ENCODE data around the gene POMC.

The POMC gene

DNA sequence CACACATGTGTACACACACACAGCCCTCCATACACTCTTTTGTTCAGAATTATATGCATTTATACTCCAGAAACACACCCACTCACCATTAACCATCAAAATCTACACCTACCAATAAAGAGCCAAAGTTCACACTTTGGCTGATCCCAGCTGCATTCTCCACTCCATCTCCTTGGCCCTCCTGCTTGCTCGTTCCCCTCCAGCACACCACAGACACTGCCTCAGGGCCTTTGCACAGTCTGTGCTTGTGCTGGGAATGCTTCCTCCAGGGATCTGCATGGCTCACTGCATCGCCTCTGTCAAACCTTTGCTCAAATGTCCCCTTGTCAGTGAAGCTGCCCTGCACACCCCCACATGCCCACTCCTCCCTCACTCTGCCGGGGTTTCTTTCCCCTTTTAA is 46.0 kb downstream of the POMC start:
- Mint-ChIP-seq H3K27me3 (ENCODE audit: low read depth, poor library complexity) (peaks cover 4% of the 10 kb centered on the region), H3K4me3 (no peak overlapping the region), H3K9me3 (no peaks in the 10 kb centered on the region), H3K4me1 (peaks cover 6% of the 10 kb centered on the region), H3K36me3 (ENCODE audit: low read depth) (peaks cover 27% of the 10 kb centered on the region), H3K27ac (no peak overlapping the region)
- TF ChIP-seq, protein P1, sequence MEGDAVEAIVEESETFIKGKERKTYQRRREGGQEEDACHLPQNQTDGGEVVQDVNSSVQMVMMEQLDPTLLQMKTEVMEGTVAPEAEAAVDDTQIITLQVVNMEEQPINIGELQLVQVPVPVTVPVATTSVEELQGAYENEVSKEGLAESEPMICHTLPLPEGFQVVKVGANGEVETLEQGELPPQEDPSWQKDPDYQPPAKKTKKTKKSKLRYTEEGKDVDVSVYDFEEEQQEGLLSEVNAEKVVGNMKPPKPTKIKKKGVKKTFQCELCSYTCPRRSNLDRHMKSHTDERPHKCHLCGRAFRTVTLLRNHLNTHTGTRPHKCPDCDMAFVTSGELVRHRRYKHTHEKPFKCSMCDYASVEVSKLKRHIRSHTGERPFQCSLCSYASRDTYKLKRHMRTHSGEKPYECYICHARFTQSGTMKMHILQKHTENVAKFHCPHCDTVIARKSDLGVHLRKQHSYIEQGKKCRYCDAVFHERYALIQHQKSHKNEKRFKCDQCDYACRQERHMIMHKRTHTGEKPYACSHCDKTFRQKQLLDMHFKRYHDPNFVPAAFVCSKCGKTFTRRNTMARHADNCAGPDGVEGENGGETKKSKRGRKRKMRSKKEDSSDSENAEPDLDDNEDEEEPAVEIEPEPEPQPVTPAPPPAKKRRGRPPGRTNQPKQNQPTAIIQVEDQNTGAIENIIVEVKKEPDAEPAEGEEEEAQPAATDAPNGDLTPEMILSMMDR (IDR thresholded peaks at IDR 0.05), result no peak
- DNase-seq, result no peak

DNA sequence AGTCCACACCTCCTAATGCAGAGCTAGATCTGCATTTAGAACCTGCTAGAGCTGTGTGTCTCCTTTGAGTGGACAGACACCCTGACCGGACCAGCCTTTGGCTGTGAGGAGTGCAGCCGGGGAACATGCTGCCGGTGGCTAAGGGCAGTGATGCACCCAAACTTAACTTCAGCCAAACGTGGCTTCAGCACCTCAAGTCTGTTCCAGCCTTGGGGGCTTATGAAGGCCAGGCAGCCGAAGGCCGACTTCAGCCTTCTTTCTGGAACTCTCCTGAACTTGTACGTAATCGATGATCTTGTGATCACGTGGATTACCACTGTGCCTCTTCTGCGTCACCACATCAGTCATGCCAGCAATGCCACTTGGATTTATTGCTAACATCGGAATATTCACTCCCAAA is 49.1 kb downstream of the POMC start:
- no peak for DNase-seq
- no peak overlapping the region for H3K27ac Mint-ChIP-seq
- TF ChIP-seq, protein P1 (IDR thresholded peaks at IDR 0.05), result no peak
- no peaks in the 10 kb centered on the region for H3K9me3 Mint-ChIP-seq
- H3K4me1 Mint-ChIP-seq, result peaks cover 6% of the 10 kb centered on the region
- H3K36me3 Mint-ChIP-seq (ENCODE audit: low read depth), result peaks cover 22% of the 10 kb centered on the region
- H3K27me3 Mint-ChIP-seq (ENCODE audit: low read depth, poor library complexity), result no peaks in the 10 kb centered on the region
- H3K4me3 Mint-ChIP-seq, result no peak overlapping the region

DNA sequence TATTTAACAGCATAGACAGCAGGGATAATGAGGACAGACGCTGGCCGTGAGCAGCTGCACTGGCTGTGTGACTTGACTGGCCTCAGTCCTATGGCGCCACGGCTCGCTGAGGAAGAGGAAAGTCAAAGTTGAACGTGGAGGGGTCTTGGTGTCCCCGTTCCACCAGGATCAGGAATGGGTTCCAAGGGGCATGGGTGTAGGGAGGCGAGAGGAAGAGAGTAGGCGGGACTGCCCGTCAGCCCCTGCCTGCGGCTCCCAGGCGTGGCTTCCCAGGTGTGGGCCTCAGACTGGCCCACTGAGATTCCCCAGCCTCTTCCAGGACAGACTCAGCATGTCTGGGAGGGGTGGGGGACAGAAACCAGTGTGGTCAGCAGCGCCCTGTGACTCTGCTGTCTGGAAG is 51.4 kb downstream of the POMC start:
- H3K27me3 Mint-ChIP-seq (ENCODE audit: low read depth, poor library complexity), result no peaks in the 10 kb centered on the region
- no peak for DNase-seq
- TF ChIP-seq, protein P1 (IDR thresholded peaks at IDR 0.05), result no peak
- peaks cover 3% of the 10 kb centered on the region for H3K4me1 Mint-ChIP-seq
- no peaks in the 10 kb centered on the region for H3K9me3 Mint-ChIP-seq
- peaks cover 11% of the 10 kb centered on the region for H3K36me3 Mint-ChIP-seq (ENCODE audit: low read depth)
- H3K27ac Mint-ChIP-seq, result no peak overlapping the region
- no peak overlapping the region for H3K4me3 Mint-ChIP-seq

DNA sequence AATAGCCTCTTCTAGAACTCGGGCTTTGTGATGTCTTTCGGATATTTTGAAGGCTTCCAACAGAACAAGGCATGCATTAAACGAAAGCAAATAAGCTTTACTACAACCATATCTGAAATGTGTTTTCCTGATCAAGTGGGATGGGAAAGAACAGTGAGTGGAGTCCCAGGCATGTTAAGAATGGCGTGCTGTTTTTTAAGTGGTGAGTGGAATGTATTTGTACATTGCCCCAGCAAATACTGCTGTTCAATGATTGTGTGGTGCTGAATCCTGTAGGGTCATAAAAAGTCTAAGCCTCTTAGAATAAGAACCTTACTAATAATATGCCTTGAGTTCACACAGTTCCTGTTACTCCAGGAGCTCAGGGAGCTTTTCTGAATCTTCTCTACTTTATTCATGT is 52.5 kb downstream of the POMC start:
- TF ChIP-seq, protein P1 (IDR thresholded peaks at IDR 0.05), result no peak
- no peak overlapping the region for H3K27ac Mint-ChIP-seq
- no peaks in the 10 kb centered on the region for H3K27me3 Mint-ChIP-seq (ENCODE audit: low read depth, poor library complexity)
- H3K9me3 Mint-ChIP-seq, result no peaks in the 10 kb centered on the region
- DNase-seq, result no peak
- H3K36me3 Mint-ChIP-seq (ENCODE audit: low read depth), result peaks cover 5% of the 10 kb centered on the region
- peaks cover 4% of the 10 kb centered on the region for H3K4me1 Mint-ChIP-seq
- H3K4me3 Mint-ChIP-seq, result no peak overlapping the region

DNA sequence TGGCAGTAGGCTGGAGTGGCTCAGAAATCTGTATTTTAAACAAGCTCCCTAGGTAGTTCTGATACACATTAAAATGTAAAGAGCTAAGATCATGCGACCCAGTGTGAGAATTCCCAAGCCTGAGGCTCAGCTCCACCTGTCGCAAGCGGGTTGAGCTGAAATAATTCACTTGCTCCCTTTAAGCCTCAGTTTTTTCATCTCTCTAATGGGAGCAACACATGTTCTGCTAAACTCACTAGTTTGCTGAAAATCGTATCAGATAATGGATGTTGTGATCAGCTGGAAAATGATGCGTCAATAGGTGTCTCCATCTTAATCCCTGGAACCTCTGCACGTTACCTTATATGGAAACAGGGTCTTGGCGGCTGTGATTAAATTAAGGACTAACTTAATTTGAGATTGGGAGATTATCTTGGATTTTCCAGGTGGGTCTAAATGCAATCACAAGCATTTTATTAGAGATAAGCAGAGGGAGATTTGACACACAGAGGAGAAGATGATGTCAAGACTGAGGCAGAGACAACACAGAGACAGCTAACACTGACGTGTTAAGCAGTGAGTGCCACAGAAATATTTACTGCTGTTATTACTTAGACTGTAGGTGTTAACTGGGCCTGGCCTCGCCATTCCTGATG is 53.0 kb downstream of the POMC start:
- Mint-ChIP-seq H3K27me3 (ENCODE audit: low read depth, poor library complexity) (peaks cover 2% of the 10 kb centered on the region), H3K4me3 (no peak overlapping the region), H3K9me3 (no peaks in the 10 kb centered on the region), H3K36me3 (ENCODE audit: low read depth) (peaks cover 5% of the 10 kb centered on the region), H3K4me1 (peaks cover 9% of the 10 kb centered on the region), H3K27ac (no peak overlapping the region)
- TF ChIP-seq, protein P1 (IDR thresholded peaks at IDR 0.05), result no peak
- no peak for DNase-seq

DNA sequence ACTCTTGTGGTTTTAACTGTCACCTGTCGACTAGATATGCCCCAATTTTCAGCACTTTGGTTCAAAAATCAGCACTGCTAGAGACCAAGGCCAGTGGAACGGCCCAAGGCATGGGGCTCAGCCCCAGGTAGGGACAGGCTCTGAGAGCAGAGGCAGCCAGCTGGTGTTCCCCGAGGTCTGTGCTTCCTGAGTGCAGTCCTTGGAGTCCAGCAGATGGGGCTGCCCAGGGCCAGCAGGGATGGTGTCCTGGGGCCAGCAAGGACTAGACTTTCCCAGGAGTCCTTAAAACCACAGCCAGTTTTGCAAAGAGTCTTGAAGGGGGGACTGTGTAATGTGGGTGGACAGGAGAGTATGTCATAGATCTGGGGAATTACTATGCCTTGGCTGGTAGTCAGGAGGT is 56.3 kb downstream of the POMC start:
- peaks cover 14% of the 10 kb centered on the region for H3K36me3 Mint-ChIP-seq (ENCODE audit: low read depth)
- H3K27me3 Mint-ChIP-seq (ENCODE audit: low read depth, poor library complexity), result peaks cover 6% of the 10 kb centered on the region
- TF ChIP-seq, protein P1 (IDR thresholded peaks at IDR 0.05), result no peak
- no peak for DNase-seq
- H3K4me3 Mint-ChIP-seq, result no peak overlapping the region
- H3K4me1 Mint-ChIP-seq, result peaks cover 20% of the 10 kb centered on the region
- no peaks in the 10 kb centered on the region for H3K9me3 Mint-ChIP-seq
- H3K27ac Mint-ChIP-seq, result no peak overlapping the region

Measured in nephron progenitor cell (in vitro differentiated cells).